Mammary epithelial cell (primary cell): ENCODE data around the gene CD226.

Source experiments
- CTCF ChIP-seq, 2 donors: IDR thresholded peaks in 1 of 2; conservative IDR thresholded peaks in 1 of 2; 2 replicates each; pipeline ENCODE4 v1.5.1; 2011 to 2012; ENCODE audit warnings: inconsistent platforms in 2 of 2, low read length in 2 of 2, mild to moderate bottlenecking in 2 of 2, control low read depth in 1 of 2, low read depth in 1 of 2; ENCODE audit not compliant: insufficient read depth in 1 of 2; ENCODE audit errors: extremely low read depth in 1 of 2
- EZH2 ChIP-seq: IDR thresholded peaks from 2 replicates; pipeline ENCODE4 v1.6.1; 2012; ENCODE audit warnings: low read length, inconsistent platforms, borderline replicate concordance

- TF ChIP-seq CTCF (conservative IDR thresholded peaks at IDR 0.05 in 1 of 2, IDR thresholded peaks at IDR 0.05 in 1 of 2; ENCODE audit: extremely low read depth in 1 of 2, insufficient read depth in 1 of 2, low read depth in 1 of 2, low read length in 2 of 2), result no peak
- TF ChIP-seq EZH2, result no peak
These were observed 10.7 kb upstream of the CD226 start for GRCh38 chr18:69958422-69958821.
